ENCODE data around the gene SHOX.

- no peak for TF ChIP-seq CTCF (optimal IDR thresholded peaks at IDR 0.05 in 1 of 3, IDR thresholded peaks at IDR 0.05 in 1 of 3, conservative IDR thresholded peaks at IDR 0.05 in 1 of 3; ENCODE audit: extremely low read depth in 1 of 3, insufficient read depth in 2 of 3, low read length in 3 of 3)
- peak; percentile 46 for TF ChIP-seq EZH2 (IDR thresholded peaks at IDR 0.05; ENCODE audit: low read length)
These were observed 1.9 kb downstream of the SHOX start for GRCh38 chrX:632366-633042.

All from keratinocyte (primary cell).